Activated T-helper 2 cell treated with anti-CD3 and anti-CD28 coated beads, Interferon-gamma antibody, Interleukin-2, Interleukin-4, amounts not matched to agents 10 μg/mL and 5 μg/mL and 100 μg/mL, durations not matched to agents 14 hours and 24 hours and 36 hours (primary cell): ENCODE data around the gene ADAMTS4. TPM values are rescaled to one million over a fixed set of nuclear protein-coding genes. Genes with fewer than 3 reads are reported as not detected.

Experiments
- DNase-seq: peaks from one replicate; pipeline ENCODE4 v3.0.0; 2021; ENCODE audit warnings: low spot score
- H3K27ac Mint-ChIP-seq: one replicate; pipeline ENCODE4 v1.8.0; 2021; ENCODE audit warnings: mixed read lengths
- H3K27me3 Mint-ChIP-seq: one replicate; pipeline ENCODE4 v1.8.0; 2021; ENCODE audit warnings: low read depth, mixed read lengths
- H3K36me3 Mint-ChIP-seq: one replicate; pipeline ENCODE4 v1.8.0; 2021; ENCODE audit warnings: low read depth, mixed read lengths
- H3K4me1 Mint-ChIP-seq: one replicate; pipeline ENCODE4 v1.8.0; 2021; ENCODE audit warnings: low read depth, mixed read lengths
- H3K4me3 Mint-ChIP-seq: one replicate; pipeline ENCODE4 v1.8.0; 2021; ENCODE audit warnings: low read depth, mild to moderate bottlenecking, moderate library complexity, mixed read lengths
- H3K9me3 Mint-ChIP-seq: one replicate; pipeline ENCODE4 v1.8.0; 2021; ENCODE audit warnings: mixed read lengths
- intact Hi-C: fragments of 100-400 bp; cut with micrococcal nuclease; formaldehyde crosslinking; loops from one replicate; pipeline ENCODE4 v1.15.1; 2023
- total RNA-seq: library from RNA; stranded (reverse); gene quantifications from 2 replicates; pipeline ENCODE4 v1.2.3, GENCODE V29; 2022

ADAMTS4 gene
- total RNA-seq, 1 donor from 2014 or later: 0.05 TPM

GRCh38 chr1:161216945-161217712 is 18.3 kb upstream of the ADAMTS4 start:
- Mint-ChIP-seq H3K27ac (peak overlapping the region; percentile 17), H3K36me3 (peaks cover 27% of the 10 kb centered on the region), H3K4me3 (no peak overlapping the region), H3K9me3 (no peaks in the 10 kb centered on the region), H3K27me3 (no peaks in the 10 kb centered on the region), H3K4me1 (peaks cover 28% of the 10 kb centered on the region)
- DNase-seq: no peak
- intact Hi-C loops: no loop called here

- H3K36me3 Mint-ChIP-seq: peaks cover 46% of the 10 kb centered on the region
- DNase-seq: no peak
- no peaks in the 10 kb centered on the region for H3K9me3 Mint-ChIP-seq
- no peaks in the 10 kb centered on the region for H3K27me3 Mint-ChIP-seq
- peaks cover 29% of the 10 kb centered on the region for H3K4me1 Mint-ChIP-seq
- intact Hi-C loops: no loop called here
- H3K4me3 Mint-ChIP-seq: no peak within 1 kb of the TSS
- no peak within 1 kb of the TSS for H3K27ac Mint-ChIP-seq
Measured at GRCh38 chr1:161215076-161215475, 16.2 kb upstream of the ADAMTS4 start, which contains the start of gene FCER1G. TSS of gene FCER1G (plus strand) at chr1:161215295. CDS start at chr1:161215322, 27 bp downstream.

- intact Hi-C loops: no loop called here
- H3K4me3 Mint-ChIP-seq: no peak overlapping the region
- no peak overlapping the region for H3K27ac Mint-ChIP-seq
Measured at GRCh38 chr1:161214369-161214768, 15.5 kb upstream of the ADAMTS4 start.

GRCh38 chr1:161209790-161210409 is 11.0 kb upstream of the ADAMTS4 start:
- peak; percentile 62 for DNase-seq
- intact Hi-C loops: loop anchor here (1.0 kb wide), 1 partner anchor 15 kb away; no protein-coding TSS in a partner anchor
- H3K4me3 Mint-ChIP-seq: no peak overlapping the region
- no peaks in the 10 kb centered on the region for H3K9me3 Mint-ChIP-seq
- peak overlapping the region; percentile 73 for H3K27ac Mint-ChIP-seq
- peaks cover 75% of the 10 kb centered on the region for H3K36me3 Mint-ChIP-seq
- peaks cover 21% of the 10 kb centered on the region for H3K4me1 Mint-ChIP-seq
- H3K27me3 Mint-ChIP-seq: no peaks in the 10 kb centered on the region

More at GRCh38 chr1:161214369-161214768, 15.5 kb upstream of the ADAMTS4 start:
- peaks cover 53% of the 10 kb centered on the region for H3K36me3 Mint-ChIP-seq
- no peaks in the 10 kb centered on the region for H3K9me3 Mint-ChIP-seq
- no peak for DNase-seq
- H3K27me3 Mint-ChIP-seq: no peaks in the 10 kb centered on the region
- peaks cover 36% of the 10 kb centered on the region for H3K4me1 Mint-ChIP-seq

- H3K9me3 Mint-ChIP-seq: no peaks in the 10 kb centered on the region
- H3K4me1 Mint-ChIP-seq: peaks cover 33% of the 10 kb centered on the region
- no peak for DNase-seq
- no peak overlapping the region for H3K4me3 Mint-ChIP-seq
- H3K27me3 Mint-ChIP-seq: no peaks in the 10 kb centered on the region
- peaks cover 72% of the 10 kb centered on the region for H3K36me3 Mint-ChIP-seq
- intact Hi-C loops: no loop called here
- H3K27ac Mint-ChIP-seq: no peak overlapping the region
Measured at GRCh38 chr1:161207173-161207572, 8.3 kb upstream of the ADAMTS4 start.

- intact Hi-C loops: no loop called here
- Mint-ChIP-seq H3K4me1 (peaks cover 37% of the 10 kb centered on the region), H3K36me3 (peaks cover 67% of the 10 kb centered on the region), H3K9me3 (no peaks in the 10 kb centered on the region), H3K27ac (no peak overlapping the region), H3K27me3 (no peaks in the 10 kb centered on the region), H3K4me3 (no peak overlapping the region)
- DNase-seq: no peak
Measured at GRCh38 chr1:161206411-161207140, 7.7 kb upstream of the ADAMTS4 start.

GRCh38 chr1:161201836-161202712 is 3.2 kb upstream of the ADAMTS4 start, which contains the start of gene NDUFS2:
TSS of gene NDUFS2 (plus strand) at chr1:161202367. CDS start at chr1:161202386, 19 bp downstream.
- H3K27me3 Mint-ChIP-seq: no peaks in the 10 kb centered on the region
- DNase-seq: peak; percentile 93
- intact Hi-C loops: loop anchor here (1.0 to 5.0 kb wide), 4 partner anchors 17 to 105 kb away; partner anchors contain the start of genes MPZ and PPOX
- peak within 1 kb of the TSS; percentile 95 for H3K27ac Mint-ChIP-seq
- H3K4me1 Mint-ChIP-seq: peaks cover 41% of the 10 kb centered on the region
- peak within 1 kb of the TSS; percentile 94 for H3K4me3 Mint-ChIP-seq
- H3K9me3 Mint-ChIP-seq: no peaks in the 10 kb centered on the region
- H3K36me3 Mint-ChIP-seq: peaks cover 36% of the 10 kb centered on the region

- peak overlapping the region; percentile 95 for H3K27ac Mint-ChIP-seq
- peaks cover 30% of the 10 kb centered on the region for H3K36me3 Mint-ChIP-seq
- H3K4me3 Mint-ChIP-seq: peak overlapping the region; percentile 94
- DNase-seq: no peak
- no peaks in the 10 kb centered on the region for H3K9me3 Mint-ChIP-seq
- H3K4me1 Mint-ChIP-seq: peaks cover 37% of the 10 kb centered on the region
- intact Hi-C loops: loop anchor here (5.0 kb wide), 2 partner anchors 34 to 106 kb away; partner anchors contain the start of genes MPZ and PPOX
- no peaks in the 10 kb centered on the region for H3K27me3 Mint-ChIP-seq
Measured at GRCh38 chr1:161200992-161201835, 2.4 kb upstream of the ADAMTS4 start.

GRCh38 chr1:161200421-161200991 is 1.7 kb upstream of the ADAMTS4 start:
- peak overlapping the region; percentile 95 for H3K27ac Mint-ChIP-seq
- H3K9me3 Mint-ChIP-seq: no peaks in the 10 kb centered on the region
- H3K4me1 Mint-ChIP-seq: peaks cover 35% of the 10 kb centered on the region
- intact Hi-C loops: loop anchor here (5.0 kb wide), 2 partner anchors 33 to 107 kb away; partner anchors contain the start of genes MPZ and PPOX
- peaks cover 26% of the 10 kb centered on the region for H3K36me3 Mint-ChIP-seq
- no peaks in the 10 kb centered on the region for H3K27me3 Mint-ChIP-seq
- H3K4me3 Mint-ChIP-seq: no peak overlapping the region
- no peak for DNase-seq

GRCh38 chr1:161199506-161200139 is 769 bp upstream of the ADAMTS4 start:
- peaks cover 35% of the 10 kb centered on the region for H3K4me1 Mint-ChIP-seq
- peaks cover 21% of the 10 kb centered on the region for H3K36me3 Mint-ChIP-seq
- no peaks in the 10 kb centered on the region for H3K9me3 Mint-ChIP-seq
- H3K4me3 Mint-ChIP-seq: no peak overlapping the region
- H3K27me3 Mint-ChIP-seq: no peaks in the 10 kb centered on the region
- DNase-seq: no peak
- intact Hi-C loops: loop anchor here (5.0 kb wide), 2 partner anchors 32 to 108 kb away; partner anchors contain the start of genes MPZ and PPOX
- H3K27ac Mint-ChIP-seq: no peak overlapping the region
